Adrenal gland (tissue), 12 donors: ENCODE results near the gene ALG14. TPM values are rescaled to one million over a fixed set of nuclear protein-coding genes. Genes with fewer than 3 reads are reported as not detected.
A peak's percentile ranks its signal among the peaks of the same experiment; 100 is the strongest.

Experiments
- DNase-seq, 7 donors: peaks; one replicate each; pipeline ENCODE4 v3.0.0-alpha.2; 2019 to 2020
- H3K27ac ChIP-seq, 5 donors: fragments of 200-600 bp; sonication (generic) in 4 of 5; 1 replicate in 3 of 5; 2 replicates in 2 of 5; pipeline versions ENCODE4 v1.5.1 to v1.8.0; 2016 to 2020; ENCODE audit warnings: mild to moderate bottlenecking in 1 of 5
- H3K27me3 ChIP-seq: fragments of 200-600 bp; 2 replicates; pipeline ENCODE4 v1.8.0; 2021
- H3K36me3 ChIP-seq, 2 donors: fragments of 200-600 bp; replicated peaks in 1 of 2; 1 replicate in 1 of 2; 2 replicates in 1 of 2; pipeline versions ENCODE4 v1.5.1 to v1.8.0; 2018 to 2022
- H3K4me1 ChIP-seq, 2 donors: fragments of 200-600 bp; replicated peaks in 1 of 2; 1 replicate in 1 of 2; 2 replicates in 1 of 2; pipeline versions ENCODE4 v1.5.1 to v1.8.0; 2018 to 2021
- H3K4me3 ChIP-seq, 4 donors: fragments of 200-600 bp; sonication (generic) in 3 of 4; one replicate each; pipeline ENCODE4 v1.5.1; 2016 to 2018
- H3K9me3 ChIP-seq, 3 donors: fragments of 200-600 bp; sonication (generic) in 1 of 3; replicated peaks in 1 of 3; 1 replicate in 2 of 3; 2 replicates in 1 of 3; pipeline versions ENCODE4 v1.5.1 to v1.8.0; 2016 to 2021
- CTCF ChIP-seq, 6 experiments: fragments of 450-650 bp in 4 of 6; fragments of 200-600 bp in 2 of 6; sonication (generic) in 1 of 6; IDR thresholded peaks; 1 replicate in 5 of 6; 2 replicates in 1 of 6; pipeline versions ENCODE4 v1.5.1 to v1.8.0; 2016 to 2021; ENCODE audit warnings: antibody characterized with exemption in 6 of 6, mild to moderate bottlenecking in 2 of 6, moderate library complexity in 1 of 6
- POLR2A ChIP-seq, 2 donors: fragments of 450-650 bp; IDR thresholded peaks; one replicate each; pipeline ENCODE4 v1.6.1; 2017; ENCODE audit warnings: antibody characterized with exemption in 2 of 2, mild to moderate bottlenecking in 2 of 2, moderate library complexity in 1 of 2
- WGBS, 4 donors: extraction: QIAGEN DNeasy Blood & Tissue Kit in 2 of 4; methylation state at CpG; one replicate each; pipeline versions ENCODE4 v1.1.5 to v1.1.7; 2013 to 2017; 5-methylcytosine and 5-hydroxymethylcytosine counted together
- intact Hi-C, 2 donors: fragments of 100-400 bp; cut with DNase I; formaldehyde crosslinking; loops; one replicate each; pipeline versions ENCODE4 v1.14.1 to v1.15.0; 2022 to 2023
- polyA plus RNA-seq, 3 donors: library from polyadenylated mRNA; stranded (reverse); fragments of 200-250 nt in 2 of 3; fragments of 350-450 nt in 1 of 3; fragmentation: Illumina TruSeq in 1 of 3; extraction: RNeasy Lipid Tissue Mini Kit (QIAGEN cat#74804) in 1 of 3; gene quantifications; one replicate each; pipeline ENCODE4 v1.2.3, GENCODE V29; 2013 to 2014
- total RNA-seq, 9 donors: library from RNA; depleted of rRNA in 4 of 9; stranded (reverse); fragments of >200 nt in 4 of 9; fragments of 120-200 nt in 1 of 9; fragmentation: NEBNext Ultra II Directional in 1 of 9; extraction: Animal tissue kit (Norgen Biotek cat#: 25700) in 1 of 9; gene quantifications; one replicate each; pipeline versions ENCODE4 v1.1.0 to v1.2.4, GENCODE V29; 2013 to 2023
- donor health status: healthy with polysubstance abuse.
- donor health status: Bipolar disorder and iron deficiency.
- donor health status: DM: yes; HTN: yes; CAD: no.
- donor health status: DM: no; HTN: no; CAD: no.
- donor health status: DM: no; HTN: no; CAD: no.
- donor health status: DM: yes; HTN: yes; CAD: no.

ALG14 gene
- total and polyA plus RNA-seq, 12 donors: 1.5 to 29.9 (median 14.3) TPM

- H3K36me3 ChIP-seq: no peaks in the 10 kb centered on the region
- no peaks in the 10 kb centered on the region for H3K27me3 ChIP-seq
- 32 to 47% (median 38%) methylated on average over 7 of the region's 7 CpGs for WGBS, 4 donors
- TF ChIP-seq POLR2A (IDR thresholded peaks at IDR 0.05) (peak in 1 of 2 donors; percentile 68), CTCF (IDR thresholded peaks at IDR 0.05) (no peak)
- no peaks in the 10 kb centered on the region for H3K9me3 ChIP-seq
- H3K4me1 ChIP-seq: peaks cover 17 to 29% of the 10 kb centered on the region in 2 donors
- intact Hi-C loops: no loop called here
- peak; percentile 48 to 80 (median 68) for DNase-seq
- H3K27ac ChIP-seq: peak overlapping the region in 4 of 5 donors; percentile 52 to 64 (median 60)
- peak overlapping the region in 1 of 4 donors; percentile 33 for H3K4me3 ChIP-seq
These were observed 89.5 kb downstream of the ALG14 start for GRCh38 chr1:94983171-94983739.

GRCh38 chr1:94982398-94982797, 90.4 kb downstream of the ALG14 start:
- no peaks in the 10 kb centered on the region for H3K9me3 ChIP-seq
- H3K4me1 ChIP-seq: peaks cover 12 to 23% of the 10 kb centered on the region in 2 donors
- intact Hi-C loops: no loop called here
- WGBS, 4 donors: 80 to 92% (median 82%) methylated on average over 2 of the region's 2 CpGs
- H3K4me3 ChIP-seq: no peak overlapping the region
- no peak for DNase-seq
- H3K36me3 ChIP-seq: no peaks in the 10 kb centered on the region
- no peak for TF ChIP-seq CTCF (IDR thresholded peaks at IDR 0.05)
- no peak for TF ChIP-seq POLR2A (IDR thresholded peaks at IDR 0.05)
- H3K27ac ChIP-seq: peak overlapping the region in 2 of 5 donors; percentile 8 to 61
- H3K27me3 ChIP-seq: no peaks in the 10 kb centered on the region

- no peak overlapping the region for H3K4me3 ChIP-seq
- H3K36me3 ChIP-seq: no peaks in the 10 kb centered on the region
- H3K9me3 ChIP-seq: no peaks in the 10 kb centered on the region
- intact Hi-C loops: no loop called here
- H3K4me1 ChIP-seq: peaks cover 5 to 17% of the 10 kb centered on the region in 2 donors
- WGBS, 4 donors: 86 to 97% (median 92%) methylated on average over 1 of the region's 1 CpG
- peak overlapping the region in 1 of 5 donors; percentile 15 for H3K27ac ChIP-seq
- TF ChIP-seq CTCF (IDR thresholded peaks at IDR 0.05): no peak
- no peak for TF ChIP-seq POLR2A (IDR thresholded peaks at IDR 0.05)
- DNase-seq: no peak
- no peaks in the 10 kb centered on the region for H3K27me3 ChIP-seq
These were observed 91.2 kb downstream of the ALG14 start for GRCh38 chr1:94981575-94981973.

GRCh38 chr1:94980582-94981574, 91.9 kb downstream of the ALG14 start:
- 72 to 83% (median 75%) methylated on average over 6 of the region's 6 CpGs for WGBS, 4 donors
- intact Hi-C loops: no loop called here
- Histone ChIP-seq H3K36me3 (no peaks in the 10 kb centered on the region), H3K27me3 (no peaks in the 10 kb centered on the region), H3K4me3 (no peak overlapping the region), H3K27ac (peak overlapping the region in 2 of 5 donors; percentile 15 to 18), H3K4me1 (peaks cover 5 to 17% of the 10 kb centered on the region in 2 donors), H3K9me3 (no peaks in the 10 kb centered on the region)
- DNase-seq: no peak
- no peak for TF ChIP-seq POLR2A (IDR thresholded peaks at IDR 0.05)
- no peak for TF ChIP-seq CTCF (IDR thresholded peaks at IDR 0.05)
